H1 (cell line): ENCODE measurements around the gene COPA. TPM values are rescaled to one million over a fixed set of nuclear protein-coding genes. Genes with fewer than 3 reads are reported as not detected.

Source experiments
- CTCF ChIA-PET: fragments of 300-600 bp; sonication (Branson Sonifier 250); formaldehyde crosslinking; loops from one replicate; lab custom pipeline; 2021; ENCODE audit not compliant: partially characterized antibody; lab: Charles Lee
- POLR2A ChIA-PET: fragments of 300-600 bp; sonication (Branson Sonifier 250); formaldehyde crosslinking; loops from one replicate; lab custom pipeline; 2021; ENCODE audit warnings: inconsistent platforms; ENCODE audit not compliant: partially characterized antibody; lab: Charles Lee
- DNase-seq, 2 experiments: peaks; one replicate each; pipeline versions ENCODE4 v3.0.0 to v3.0.0-alpha.2; 2010 to 2022; ENCODE audit warnings: low spot score in 2 of 2, low read depth in 1 of 2, mixed read lengths in 1 of 2
- FAIRE-seq: peaks from 2 replicates; lab custom pipeline; 2011; peaks lifted over from hg19 to GRCh38; lab: Jason Lieb, UNC
- H2AFZ ChIP-seq: 2 replicates; pipeline ENCODE4 v1.8.1; 2012; ENCODE audit warnings: low read length, inconsistent platforms
- H2AK5ac ChIP-seq: 2 replicates; pipeline ENCODE4 v1.6.1; 2013; ENCODE audit warnings: low read depth, low read length
- H2BK120ac ChIP-seq: replicated peaks from 2 replicates; pipeline ENCODE3; 2013; ENCODE audit warnings: low read depth, low read length, inconsistent platforms
- H2BK12ac ChIP-seq: 2 replicates; pipeline ENCODE4 v1.6.1; 2013; ENCODE audit warnings: low read depth, low read length
- H2BK15ac ChIP-seq: 2 replicates; pipeline ENCODE4 v1.6.1; 2013; ENCODE audit warnings: low read length
- H2BK20ac ChIP-seq: 2 replicates; pipeline ENCODE4 v1.6.1; 2013; ENCODE audit warnings: low read length
- H2BK5ac ChIP-seq: 2 replicates; pipeline ENCODE4 v1.6.1; 2013; ENCODE audit warnings: low read depth, low read length
- H3K14ac ChIP-seq: 2 replicates; pipeline ENCODE4 v1.6.1; 2013; ENCODE audit warnings: inconsistent platforms; ENCODE audit not compliant: insufficient read length
- H3K18ac ChIP-seq: 2 replicates; pipeline ENCODE4 v1.6.1; 2013; ENCODE audit warnings: low read length; ENCODE audit errors: extremely low read depth
- H3K23ac ChIP-seq: 2 replicates; pipeline ENCODE4 v1.6.1; 2013; ENCODE audit warnings: inconsistent platforms; ENCODE audit not compliant: insufficient read length
- H3K23me2 ChIP-seq: 2 replicates; pipeline ENCODE4 v1.6.1; 2013; ENCODE audit warnings: low read depth, low read length
- H3K27ac ChIP-seq: 2 replicates; pipeline ENCODE4 v1.6.1; 2011; ENCODE audit warnings: low read depth, low read length, inconsistent platforms
- H3K27me3 ChIP-seq, 4 experiments: replicated peaks in 1 of 4; 1 replicate in 1 of 4; 2 replicates in 3 of 4; pipeline versions ENCODE4 v1.6.1 to v1.8.1; 2011 to 2013; ENCODE audit warnings: low read length in 3 of 4, mild to moderate bottlenecking in 3 of 4, inconsistent platforms in 2 of 4, mixed read lengths in 2 of 4, moderate library complexity in 1 of 4; ENCODE audit not compliant: control insufficient read depth in 3 of 4, insufficient read depth in 3 of 4; ENCODE audit errors: extremely low read depth in 1 of 4
- H3K36me3 ChIP-seq, 4 experiments: 2 replicates each; pipeline versions ENCODE4 v1.6.1 to v1.8.1; 2011 to 2013; ENCODE audit warnings: mild to moderate bottlenecking in 4 of 4, low read length in 3 of 4, moderate library complexity in 2 of 4, control low read depth in 1 of 4, inconsistent platforms in 1 of 4; ENCODE audit not compliant: insufficient read depth in 4 of 4, control insufficient read depth in 2 of 4
- H3K4ac ChIP-seq: replicated peaks from 2 replicates; pipeline ENCODE3; 2013; ENCODE audit warnings: low read length, low read depth, mixed read lengths, inconsistent platforms; ENCODE audit not compliant: insufficient read length
- H3K4me1 ChIP-seq, 4 experiments: replicated peaks in 1 of 4; 1 replicate in 1 of 4; 2 replicates in 3 of 4; pipeline versions ENCODE4 v1.6.1 to v1.8.1; 2011 to 2013; ENCODE audit warnings: low read length in 3 of 4, inconsistent platforms in 2 of 4, mixed read lengths in 1 of 4; ENCODE audit not compliant: insufficient read depth in 4 of 4, control insufficient read depth in 3 of 4
- H3K4me2 ChIP-seq, 2 experiments: 2 replicates each; pipeline versions ENCODE4 v1.6.1 to v1.8.1; 2011 to 2013; ENCODE audit warnings: low read depth in 2 of 2, low read length in 2 of 2, control low read depth in 1 of 2, inconsistent platforms in 1 of 2, mild to moderate bottlenecking in 1 of 2; ENCODE audit not compliant: insufficient read depth in 1 of 2
- H3K4me3 ChIP-seq, 4 experiments: fragments of 200-600, 300-600 bp in 1 of 4; sonication (generic), shearing (Covaris generic), sonication (Bioruptor Twin) in 1 of 4; 2 replicates each; pipeline versions ENCODE4 v1.5.1 to v1.8.1; 2011 to 2016; ENCODE audit warnings: low read length in 4 of 4, low read depth in 3 of 4, control low read depth in 2 of 4, inconsistent platforms in 2 of 4, mild to moderate bottlenecking in 2 of 4, mixed read lengths in 1 of 4, moderate library complexity in 1 of 4; ENCODE audit not compliant: insufficient read depth in 2 of 4; ENCODE audit errors: extremely low read depth in 1 of 4
- H3K56ac ChIP-seq: replicated peaks from 2 replicates; pipeline ENCODE3; 2013; ENCODE audit warnings: low read depth, mild to moderate bottlenecking, mixed read lengths, low read length, inconsistent platforms; ENCODE audit not compliant: insufficient read length
- H3K79me1 ChIP-seq: 2 replicates; pipeline ENCODE4 v1.6.1; 2013; ENCODE audit warnings: low read depth, low read length, control low read depth
- H3K79me2 ChIP-seq, 2 experiments: 2 replicates each; pipeline versions ENCODE4 v1.6.1 to v1.8.1; 2012 to 2013; ENCODE audit warnings: low read length in 2 of 2, mild to moderate bottlenecking in 2 of 2, inconsistent platforms in 1 of 2; ENCODE audit not compliant: insufficient read depth in 2 of 2, control insufficient read depth in 1 of 2
- H3K9ac ChIP-seq, 4 experiments: replicated peaks in 1 of 4; 1 replicate in 1 of 4; 2 replicates in 3 of 4; pipeline versions ENCODE4 v1.6.1 to v1.8.1; 2011 to 2013; ENCODE audit warnings: low read depth in 3 of 4, low read length in 3 of 4, control low read depth in 2 of 4, mild to moderate bottlenecking in 2 of 4, moderate library complexity in 2 of 4, inconsistent platforms in 1 of 4; ENCODE audit errors: extremely low read depth in 1 of 4
- H3K9me3 ChIP-seq, 2 experiments: 2 replicates each; pipeline versions ENCODE4 v1.6.1 to v1.8.1; 2012 to 2013; ENCODE audit warnings: mild to moderate bottlenecking in 2 of 2, moderate library complexity in 2 of 2, control low read depth in 1 of 2, inconsistent platforms in 1 of 2, low read depth in 1 of 2, low read length in 1 of 2, mixed read lengths in 1 of 2; ENCODE audit not compliant: insufficient read depth in 2 of 2
- H4K20me1 ChIP-seq, 2 experiments: replicated peaks in 1 of 2; 2 replicates each; pipeline versions ENCODE3 to v1.8.1; 2011 to 2013; ENCODE audit warnings: inconsistent platforms in 2 of 2, low read length in 2 of 2, mild to moderate bottlenecking in 1 of 2; ENCODE audit not compliant: insufficient read depth in 2 of 2, control insufficient read depth in 1 of 2
- H4K5ac ChIP-seq: 2 replicates; pipeline ENCODE4 v1.6.1; 2013; ENCODE audit warnings: low read length, low read depth, mixed read lengths, inconsistent platforms; ENCODE audit not compliant: insufficient read length
- H4K8ac ChIP-seq: 2 replicates; pipeline ENCODE4 v1.8.0; 2013; ENCODE audit warnings: mild to moderate bottlenecking, moderate library complexity, low read length, inconsistent platforms; ENCODE audit not compliant: insufficient read depth; ENCODE audit errors: extremely low read depth
- H4K91ac ChIP-seq: replicated peaks from 2 replicates; pipeline ENCODE3; 2013; ENCODE audit warnings: low read length, mixed read lengths, inconsistent platforms; ENCODE audit not compliant: insufficient read length
- ASH2L ChIP-seq: fragments of 200-600, 300-600 bp; sonication (generic); IDR thresholded peaks from one replicate; pipeline ENCODE4 v1.7.1; 2017; ENCODE audit warnings: low read length
- E2F6 ChIP-seq: IDR thresholded peaks from 2 replicates; pipeline ENCODE4 v1.6.1; 2012; ENCODE audit warnings: inconsistent platforms
- HDAC2 ChIP-seq, 2 experiments: fragments of 300-600 bp in 1 of 2; sonication (generic) in 1 of 2; IDR thresholded peaks; 2 replicates each; pipeline ENCODE4 v1.6.1; 2011 to 2012; ENCODE audit warnings: low read depth in 2 of 2, low read length in 2 of 2, mild to moderate bottlenecking in 2 of 2, moderate library complexity in 2 of 2, borderline replicate concordance in 1 of 2, inconsistent platforms in 1 of 2
- JUND ChIP-seq: IDR thresholded peaks from 2 replicates; pipeline ENCODE4 v1.6.1; 2011; ENCODE audit warnings: mild to moderate bottlenecking, improper control_type of control experiment, low read length
- KDM5A ChIP-seq: fragments of 200-600 bp; IDR thresholded peaks from 2 replicates; pipeline ENCODE4 v1.7.1; 2012; ENCODE audit warnings: mild to moderate bottlenecking, low read length, inconsistent platforms, mixed read lengths
- MAX ChIP-seq: IDR thresholded peaks from 2 replicates; pipeline ENCODE4 v1.6.1; 2012; ENCODE audit warnings: inconsistent platforms
- SP1 ChIP-seq: IDR thresholded peaks from 2 replicates; pipeline ENCODE4 v1.6.1; 2011; ENCODE audit warnings: low read depth, low read length
- TBP ChIP-seq: IDR thresholded peaks from 2 replicates; pipeline ENCODE4 v1.6.1; 2011; ENCODE audit warnings: low read depth, low read length, improper control_type of control experiment
- WGBS, 2 experiments: shearing (Covaris generic) in 1 of 2; methylation state at CpG; one replicate each; pipeline versions ENCODE4 v1.1.6 to v1.1.7; 2013 to 2015; ENCODE audit warnings: low lambda C conversion rate in 2 of 2, mixed read lengths in 2 of 2, inconsistent platforms in 1 of 2, low coverage in 1 of 2, missing lambda C conversion rate in 1 of 2; ENCODE audit not compliant: insufficient replicate concordance in 2 of 2, insufficient coverage in 1 of 2, insufficient read length in 1 of 2; ENCODE audit errors: extremely low coverage in 1 of 2, missing lambda C conversion rate in 1 of 2; 5-methylcytosine and 5-hydroxymethylcytosine counted together
- polyA plus RNA-seq, 7 experiments: library from polyadenylated mRNA; depleted of rRNA in 3 of 7; stranded (reverse) in 5 of 7; unstranded in 2 of 7; fragments of >200 nt in 5 of 7; fragments of 200-250 nt in 2 of 7; gene quantifications; 1 replicate in 5 of 7; 2 replicates in 1 of 7; 4 replicates in 1 of 7; pipeline versions ENCODE4 v1.2.1 to v1.2.3, GENCODE V29; 2011 to 2013; ENCODE audit warnings: missing spikeins in 2 of 7, mixed read lengths in 2 of 7
- total RNA-seq: library from RNA; stranded (reverse); fragmentation: NEBNext Ultra II Directional; extraction: Animal tissue kit (Norgen Biotek cat#: 25700); gene quantifications from 2 replicates; pipeline ENCODE4 v1.2.1, GENCODE V29; 2021

COPA gene
- total and polyA plus RNA-seq, 2 of the 8 experiments (the other 6 are each of a cell fraction or from before 2014, with no cell fraction given) = 78.2 to 115 TPM

GRCh38 chr1:160264795-160265307 lies 78.2 kb downstream of the COPA start:
- Histone ChIP-seq H3K9me3 (no peaks in the 10 kb centered on the region), H3K27ac (no peak overlapping the region), H2BK5ac (no peak overlapping the region), H4K5ac (no peak overlapping the region), H3K36me3 (no peaks in the 10 kb centered on the region), H3K23me2 (0 out of 2 replicates have a peak, but pooled peaks cover 2% of the 10 kb centered on the region), H3K79me1 (no peaks in the 10 kb centered on the region; the same call in 1 of the 2 replicates), H3K79me2 (peaks cover 5 to 22% of the 10 kb centered on the region in 2 experiments; a peak in 3 of 4 replicates), H4K20me1 (no peaks in the 10 kb centered on the region), H2BK12ac (no peak overlapping the region), H3K27me3 (no peaks in the 10 kb centered on the region), H3K9ac (no peak overlapping the region), H3K4ac (no peak overlapping the region), H2AK5ac (no peak overlapping the region), H4K91ac (no peak overlapping the region), H3K4me2 (no peak overlapping the region), H3K23ac (no peak overlapping the region), H3K4me3 (no peak overlapping the region), H4K8ac (no peak overlapping the region), H2BK120ac (no peak overlapping the region), H2BK15ac (no peak overlapping the region), H3K56ac (no peak overlapping the region), H3K4me1 (peaks cover 0 to 5% (median 4%) of the 10 kb centered on the region in 4 experiments; a peak in 3 of 7 replicates), H2AFZ (no peak overlapping the region), H3K14ac (no peak overlapping the region), H3K18ac (no peak overlapping the region), H2BK20ac (no peak overlapping the region)
- no peak for DNase-seq
- FAIRE-seq = no peak
- ChIA-PET POLR2A (interaction anchor here (1.2 to 7.6 kb wide), 3 partner anchors 11 to 95 kb away, joined by 3 to 58 read pairs (median 4); partner anchors contain the start of gene PEX19), CTCF (interaction anchor here (1.0 to 4.7 kb wide), 7 partner anchors 11 to 186 kb away, joined by 3 to 19 read pairs (median 5); no protein-coding TSS in a partner anchor)
- WGBS, 2 experiments = 80% methylated on average over 4 of the region's 4 CpGs; no CpG with 5 or more reads in 1 of the 2 experiments
- TF ChIP-seq KDM5A (no peak), TBP (no peak), JUND (no peak), SP1 (no peak), HDAC2 (IDR thresholded peaks at IDR 0.05; ENCODE audit: borderline replicate concordance in 1 of 2, low read depth in 2 of 2, low read length in 2 of 2) (no peak), E2F6 (no peak), ASH2L (no peak), MAX (no peak)
